ENCODE data around the gene PGM3.

- TF ChIP-seq, protein P1, sequence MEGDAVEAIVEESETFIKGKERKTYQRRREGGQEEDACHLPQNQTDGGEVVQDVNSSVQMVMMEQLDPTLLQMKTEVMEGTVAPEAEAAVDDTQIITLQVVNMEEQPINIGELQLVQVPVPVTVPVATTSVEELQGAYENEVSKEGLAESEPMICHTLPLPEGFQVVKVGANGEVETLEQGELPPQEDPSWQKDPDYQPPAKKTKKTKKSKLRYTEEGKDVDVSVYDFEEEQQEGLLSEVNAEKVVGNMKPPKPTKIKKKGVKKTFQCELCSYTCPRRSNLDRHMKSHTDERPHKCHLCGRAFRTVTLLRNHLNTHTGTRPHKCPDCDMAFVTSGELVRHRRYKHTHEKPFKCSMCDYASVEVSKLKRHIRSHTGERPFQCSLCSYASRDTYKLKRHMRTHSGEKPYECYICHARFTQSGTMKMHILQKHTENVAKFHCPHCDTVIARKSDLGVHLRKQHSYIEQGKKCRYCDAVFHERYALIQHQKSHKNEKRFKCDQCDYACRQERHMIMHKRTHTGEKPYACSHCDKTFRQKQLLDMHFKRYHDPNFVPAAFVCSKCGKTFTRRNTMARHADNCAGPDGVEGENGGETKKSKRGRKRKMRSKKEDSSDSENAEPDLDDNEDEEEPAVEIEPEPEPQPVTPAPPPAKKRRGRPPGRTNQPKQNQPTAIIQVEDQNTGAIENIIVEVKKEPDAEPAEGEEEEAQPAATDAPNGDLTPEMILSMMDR (IDR thresholded peaks at IDR 0.05), result no peak
- TF ChIP-seq POLR2A (IDR thresholded peaks at IDR 0.05; ENCODE audit: low read length), result no peak
- TF ChIP-seq SMC3 (IDR thresholded peaks at IDR 0.05), result no peak
- TF ChIP-seq ESRRA (IDR thresholded peaks at IDR 0.05; ENCODE audit: borderline replicate concordance, low read length), result no peak
- no peak for TF ChIP-seq NPAS2 (CRISPR knock-in tag; IDR thresholded peaks at IDR 0.05; ENCODE audit: borderline replicate concordance)
- no peak for TF ChIP-seq REST (IDR thresholded peaks at IDR 0.05)
- no peak for TF ChIP-seq TP53 (CRISPR knock-in tag; IDR thresholded peaks at IDR 0.05)
- TF ChIP-seq RNF2 (IDR thresholded peaks at IDR 0.05; ENCODE audit: borderline replicate concordance, low read depth), result no peak
- no peak for TF ChIP-seq MAFK (IDR thresholded peaks at IDR 0.05; ENCODE audit: partially characterized antibody)
- TF ChIP-seq PHF8 (IDR thresholded peaks at IDR 0.05; ENCODE audit: borderline replicate concordance, low read depth), result no peak
- no peak for TF ChIP-seq KDM1A (IDR thresholded peaks at IDR 0.05; ENCODE audit: low read depth)
- no peak for TF ChIP-seq EP300 (IDR thresholded peaks at IDR 0.05)
- no peak for TF ChIP-seq JUN (IDR thresholded peaks at IDR 0.05)
- no peak for TF ChIP-seq KDM5A (IDR thresholded peaks at IDR 0.05)
These were observed 39.1 kb downstream of the PGM3 start for GRCh38 chr6:83153883-83154521.
